ENCODE data around the gene NDUFS3.
"Not testable (repeated sequence)": the region's sequence is repeated elsewhere in the genome, so short reads cannot be mapped to it uniquely, and the experiment has no call there.

NDUFS3 gene

DNA sequence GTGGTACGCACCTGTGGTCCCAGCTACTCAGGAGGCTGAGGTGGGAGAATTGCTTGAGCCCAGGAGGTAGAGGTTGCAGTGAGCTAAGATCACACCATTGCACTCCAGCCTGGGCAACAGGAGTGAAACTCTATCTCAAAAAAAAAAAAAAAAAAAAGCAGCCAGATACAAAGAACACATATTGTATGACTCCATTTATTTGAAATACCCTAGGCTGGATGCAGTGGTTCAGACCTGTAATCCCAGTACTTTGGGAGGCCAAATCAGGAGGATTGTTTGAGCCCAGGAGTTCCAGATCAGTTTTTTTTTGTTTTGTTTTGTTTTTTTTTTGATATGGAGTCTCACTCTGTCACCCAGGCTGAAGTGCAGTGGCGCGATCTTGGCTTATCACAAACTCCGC is 16.5 kb upstream of the NDUFS3 start:
- DNase-seq, result not testable (repeated sequence)

DNA sequence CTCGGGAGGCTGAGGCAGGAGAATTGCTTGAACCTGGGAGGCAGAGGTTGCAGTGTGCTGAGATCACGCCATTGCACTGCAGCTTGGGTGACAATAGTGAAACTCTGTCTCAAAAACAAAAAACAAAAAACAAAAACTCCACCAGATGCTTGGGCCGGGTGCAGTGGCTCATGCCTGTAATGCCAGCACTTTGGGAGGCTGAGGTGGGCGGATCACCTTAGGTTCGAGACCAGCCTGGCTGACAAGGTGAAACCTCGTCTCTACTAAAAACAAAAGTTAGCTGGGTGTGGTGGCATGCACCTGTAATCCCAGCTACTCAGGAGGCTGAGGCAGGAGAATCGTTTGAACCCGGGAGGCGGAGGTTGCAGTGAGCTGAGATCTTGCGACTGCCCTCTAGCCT is 14.5 kb upstream of the NDUFS3 start:
- not testable (repeated sequence) for DNase-seq

DNA sequence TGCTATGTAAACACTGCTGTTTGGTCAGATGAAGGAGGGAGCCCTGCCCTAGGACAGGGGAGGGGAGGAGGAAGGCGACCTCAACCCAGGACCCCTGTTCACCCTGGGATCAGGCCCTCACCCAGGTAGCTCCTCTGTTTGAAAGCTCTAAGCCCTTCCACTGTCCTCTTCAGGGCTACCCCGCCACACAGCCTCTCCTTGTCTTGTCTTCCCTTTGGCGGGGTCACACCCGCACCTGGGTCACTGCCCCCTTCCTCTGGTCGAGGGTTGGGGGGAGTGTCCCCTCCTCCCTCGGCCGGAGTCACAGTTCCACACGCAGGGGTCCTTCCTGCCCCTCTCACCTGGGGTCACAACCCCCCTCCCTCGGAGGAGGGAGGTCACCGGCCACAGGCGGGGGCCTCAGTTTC is 13.9 kb upstream of the NDUFS3 start:
- DNase-seq, result no peak

DNA sequence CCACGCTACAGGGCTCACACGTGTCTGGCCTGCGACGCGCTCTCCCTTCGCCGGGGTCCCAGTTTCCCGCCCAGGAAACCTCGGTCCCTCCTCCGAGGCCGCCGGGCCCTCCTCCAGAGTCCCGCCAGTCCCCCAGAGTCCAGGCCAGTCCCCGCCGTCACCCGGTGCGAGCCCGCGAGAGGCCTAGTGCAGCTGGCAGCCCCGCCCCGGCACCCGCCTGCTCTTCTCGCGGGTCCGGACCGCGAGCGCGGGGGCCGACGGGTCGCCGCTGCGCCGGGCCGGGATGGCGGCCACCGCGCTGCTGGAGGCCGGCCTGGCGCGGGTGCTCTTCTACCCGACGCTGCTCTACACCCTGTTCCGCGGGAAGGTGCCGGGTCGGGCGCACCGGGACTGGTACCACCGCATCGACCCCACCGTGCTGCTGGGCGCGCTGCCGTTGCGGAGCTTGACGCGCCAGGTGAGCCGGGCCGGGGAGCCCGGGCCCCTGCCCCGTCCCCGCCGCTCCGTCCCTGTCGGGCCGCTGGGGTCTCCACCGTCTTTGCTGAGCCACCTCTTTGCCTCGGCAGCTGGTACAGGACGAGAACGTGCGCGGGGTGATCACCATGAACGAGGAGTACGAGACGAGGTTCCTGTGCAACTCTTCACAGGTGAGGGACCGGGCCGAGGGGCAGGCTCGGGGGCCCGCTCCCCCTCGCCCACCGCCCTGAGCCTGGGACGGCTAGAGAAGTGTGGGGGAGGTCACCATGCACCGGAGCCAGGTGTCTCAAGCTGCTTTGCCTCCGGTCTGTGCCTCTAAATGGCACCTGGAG is 13.3 kb upstream of the NDUFS3 start, which contains the start of gene PTPMT1:
Gene PTPMT1 (plus strand): TSS at position 260 of the 809 bp plus-strand sequence. CDS start 24 bp downstream, at position 284.
- peak; percentile 16 for DNase-seq

DNA sequence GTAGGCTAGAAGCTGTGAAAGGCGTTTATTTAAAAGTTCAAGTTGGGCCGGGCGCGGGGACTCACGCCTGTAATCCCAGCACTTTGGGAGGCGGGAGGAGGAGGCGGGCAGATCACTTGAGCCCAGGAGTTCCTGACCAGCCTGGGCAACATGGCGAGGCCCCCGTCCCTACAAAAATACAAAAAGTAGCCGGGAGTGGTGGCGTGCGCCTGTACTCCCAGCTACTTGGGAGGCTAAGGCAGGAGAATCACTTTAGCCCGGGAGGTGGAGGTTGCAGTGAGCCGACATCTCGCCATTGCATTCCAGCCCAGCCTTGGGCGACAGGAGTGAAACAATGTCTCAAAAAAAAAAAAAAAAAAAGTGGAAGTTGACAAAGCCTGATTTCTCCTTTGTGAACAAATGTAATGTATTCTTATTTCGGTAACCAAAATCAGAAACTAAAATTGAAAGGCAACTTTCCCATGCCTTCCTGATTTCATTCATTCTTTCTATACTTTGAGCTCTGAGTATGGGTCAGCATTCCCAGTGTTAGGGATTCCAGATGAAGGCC is 12.7 kb upstream of the NDUFS3 start:
- DNase-seq, result no peak

DNA sequence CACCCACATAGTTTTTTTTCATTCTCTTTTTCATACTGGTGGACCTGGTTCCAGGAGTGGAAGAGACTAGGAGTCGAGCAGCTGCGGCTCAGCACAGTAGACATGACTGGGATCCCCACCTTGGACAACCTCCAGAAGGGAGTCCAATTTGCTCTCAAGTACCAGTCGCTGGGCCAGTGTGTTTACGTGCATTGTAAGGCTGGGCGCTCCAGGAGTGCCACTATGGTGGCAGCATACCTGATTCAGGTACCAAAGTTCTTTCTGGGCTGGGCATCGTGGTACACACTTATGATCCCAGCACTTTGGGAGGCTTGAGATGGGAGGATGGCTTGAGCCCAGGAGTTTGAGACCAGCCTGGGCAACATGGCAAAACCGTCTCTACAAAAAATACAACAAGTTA is 9.2 kb upstream of the NDUFS3 start:
- no peak for DNase-seq

DNA sequence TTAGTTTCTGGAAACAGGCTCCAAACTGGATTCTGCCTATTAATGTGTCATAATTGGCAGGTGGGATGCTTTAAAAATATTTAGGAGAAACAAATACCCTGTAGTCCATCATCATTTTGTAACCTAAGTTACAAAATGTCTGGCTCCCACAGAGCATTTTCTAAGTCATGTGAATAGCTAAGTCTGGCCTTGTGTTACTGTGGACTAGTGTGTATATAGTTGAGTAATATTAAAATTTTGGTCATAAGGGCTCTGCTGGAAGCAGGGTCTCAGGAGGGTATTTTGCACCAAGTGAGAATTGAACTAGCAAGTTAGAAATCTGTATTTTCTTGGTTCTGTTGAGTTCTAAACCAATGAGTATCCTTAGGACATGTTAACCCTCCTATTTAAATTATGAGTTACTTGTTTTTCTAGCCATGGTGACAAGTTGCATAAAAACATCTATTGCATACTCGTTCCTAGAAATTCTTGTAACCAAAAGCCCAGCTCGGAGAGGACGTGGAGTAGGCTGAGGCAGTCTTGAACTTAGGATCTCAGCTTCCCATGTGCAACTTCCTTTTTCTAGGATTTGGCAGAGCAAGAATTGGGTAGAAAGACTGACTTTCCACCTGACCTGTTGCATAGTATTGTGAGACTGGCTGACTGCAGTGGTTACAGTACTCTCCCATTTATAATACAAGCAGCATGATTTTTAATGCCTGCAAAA is 8.1 kb upstream of the NDUFS3 start:
- no peak for DNase-seq

DNA sequence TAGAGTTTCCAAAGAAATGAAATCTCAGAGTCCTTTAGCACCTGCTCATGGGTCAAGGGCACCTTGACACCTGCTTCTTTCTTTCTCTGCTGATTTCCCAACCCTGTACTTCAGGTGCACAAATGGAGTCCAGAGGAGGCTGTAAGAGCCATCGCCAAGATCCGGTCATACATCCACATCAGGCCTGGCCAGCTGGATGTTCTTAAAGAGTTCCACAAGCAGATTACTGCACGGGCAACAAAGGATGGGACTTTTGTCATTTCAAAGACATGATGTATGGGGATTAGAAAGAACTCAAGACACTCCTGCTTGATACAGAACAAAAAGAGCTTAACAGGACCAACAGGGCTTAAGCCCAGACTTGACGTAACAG is 7.5 kb upstream of the NDUFS3 start:
- DNase-seq, result no peak

DNA sequence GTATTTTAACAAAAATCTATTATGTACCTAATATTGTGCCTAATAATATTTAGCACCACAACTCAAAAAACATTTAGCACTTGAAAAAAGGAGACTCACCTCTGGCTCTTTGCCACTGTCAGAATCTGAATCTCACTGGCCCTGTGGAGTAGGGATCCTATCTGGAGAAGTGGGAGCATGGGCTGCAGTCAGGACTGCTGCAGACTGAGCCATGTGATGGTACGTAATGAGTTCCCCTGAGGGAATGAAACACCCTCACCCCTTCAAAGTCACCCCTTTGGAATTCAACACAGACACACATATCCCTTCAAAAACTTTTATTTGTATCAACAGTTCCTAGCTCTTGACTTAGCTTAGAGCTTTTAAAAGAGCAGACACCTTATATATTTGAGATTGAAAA is 7.0 kb upstream of the NDUFS3 start:
- DNase-seq, result no peak

DNA sequence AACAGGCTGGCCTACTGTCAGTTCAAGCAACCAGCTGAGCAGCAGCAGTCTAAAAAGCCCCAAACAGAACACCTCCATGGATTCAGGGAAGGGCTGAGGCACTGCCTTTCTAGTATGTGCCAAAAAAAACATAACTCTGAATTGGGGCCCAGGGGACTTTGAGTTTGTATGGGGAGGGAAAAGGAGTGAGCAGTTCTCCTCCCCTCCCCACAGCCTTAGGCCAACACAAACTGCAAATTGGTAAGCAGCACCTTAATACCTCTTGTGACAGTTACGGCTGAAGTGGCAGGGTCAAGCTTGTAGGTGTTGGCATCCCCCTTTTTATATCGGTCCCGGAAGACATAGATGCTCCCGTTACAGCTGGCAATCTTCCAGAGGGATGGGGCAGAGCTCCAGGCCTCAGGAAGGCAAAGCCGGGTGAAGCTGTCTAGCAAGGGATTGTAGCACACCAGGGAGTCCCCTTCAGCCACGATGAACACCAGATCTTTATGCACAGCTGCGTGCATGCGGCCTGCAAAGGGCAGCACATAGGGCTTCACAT is 6.1 kb upstream of the NDUFS3 start:
- no peak for DNase-seq

DNA sequence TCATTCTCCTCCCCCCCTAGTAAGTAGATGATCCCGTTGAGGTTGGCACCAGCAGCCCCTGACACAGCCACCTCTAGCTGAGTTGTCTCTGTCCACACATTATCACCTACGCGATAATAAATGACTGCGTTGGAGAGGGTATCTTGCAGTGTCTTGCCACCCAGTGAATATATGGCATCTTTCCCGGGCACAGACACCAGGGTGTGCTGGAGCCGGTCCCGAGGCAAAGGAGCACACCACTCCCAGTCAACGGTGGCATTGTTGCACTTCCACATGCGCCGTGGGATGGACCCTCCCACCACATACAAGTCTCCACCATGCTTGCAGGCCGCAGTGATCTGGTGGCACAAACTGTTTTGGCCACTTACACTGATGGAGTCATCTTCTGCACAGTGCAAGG is 5.6 kb upstream of the NDUFS3 start:
- DNase-seq, result no peak

DNA sequence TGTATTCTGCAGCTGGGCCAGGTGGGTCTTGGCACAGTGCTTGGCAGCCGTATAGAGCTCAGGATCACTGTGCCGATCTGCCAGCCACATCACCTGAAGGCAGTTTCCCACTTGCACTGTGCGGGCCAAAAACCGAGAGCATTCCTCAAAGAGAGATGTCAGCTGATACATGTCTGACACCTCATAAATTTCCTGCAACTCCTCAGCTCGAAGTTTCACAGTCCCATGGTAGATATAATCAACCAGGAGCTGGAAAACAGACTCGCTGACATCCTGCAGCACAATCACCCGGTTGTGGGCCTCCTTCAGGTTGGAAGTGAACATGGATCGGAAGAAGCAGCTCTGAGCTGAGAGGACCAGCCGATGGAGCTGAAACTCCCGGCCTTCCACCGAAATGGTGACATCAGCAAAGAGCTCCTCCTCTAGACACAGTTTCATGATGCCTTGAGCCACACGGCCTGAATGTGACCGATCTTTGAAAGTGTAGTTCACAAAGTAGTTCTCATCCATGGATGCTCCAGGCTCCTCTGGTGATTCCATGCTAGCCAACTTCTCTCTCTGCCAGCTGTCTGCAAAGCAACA is 1.3 kb upstream of the NDUFS3 start:
- DNase-seq, result no peak

DNA sequence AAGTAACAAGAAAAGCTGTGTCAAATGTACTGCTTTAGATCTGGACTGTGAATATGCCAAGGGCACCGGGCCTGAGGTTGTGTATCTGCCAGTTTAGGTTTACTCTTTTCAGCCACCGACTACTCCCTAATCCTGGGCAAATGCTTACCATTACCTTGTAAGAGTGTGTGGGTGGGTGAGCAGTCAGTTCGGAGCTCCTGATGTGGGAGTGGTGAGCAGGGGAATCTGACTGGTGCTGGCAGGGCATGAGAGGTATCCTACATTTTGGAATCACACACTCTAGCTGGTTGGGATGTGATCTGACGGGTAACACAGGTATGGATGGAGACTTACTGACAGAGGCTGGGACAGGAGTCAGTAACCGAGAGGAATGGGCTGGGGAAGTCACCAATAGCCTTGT is 5.0 kb downstream of the NDUFS3 start:
- DNase-seq, result no peak

DNA sequence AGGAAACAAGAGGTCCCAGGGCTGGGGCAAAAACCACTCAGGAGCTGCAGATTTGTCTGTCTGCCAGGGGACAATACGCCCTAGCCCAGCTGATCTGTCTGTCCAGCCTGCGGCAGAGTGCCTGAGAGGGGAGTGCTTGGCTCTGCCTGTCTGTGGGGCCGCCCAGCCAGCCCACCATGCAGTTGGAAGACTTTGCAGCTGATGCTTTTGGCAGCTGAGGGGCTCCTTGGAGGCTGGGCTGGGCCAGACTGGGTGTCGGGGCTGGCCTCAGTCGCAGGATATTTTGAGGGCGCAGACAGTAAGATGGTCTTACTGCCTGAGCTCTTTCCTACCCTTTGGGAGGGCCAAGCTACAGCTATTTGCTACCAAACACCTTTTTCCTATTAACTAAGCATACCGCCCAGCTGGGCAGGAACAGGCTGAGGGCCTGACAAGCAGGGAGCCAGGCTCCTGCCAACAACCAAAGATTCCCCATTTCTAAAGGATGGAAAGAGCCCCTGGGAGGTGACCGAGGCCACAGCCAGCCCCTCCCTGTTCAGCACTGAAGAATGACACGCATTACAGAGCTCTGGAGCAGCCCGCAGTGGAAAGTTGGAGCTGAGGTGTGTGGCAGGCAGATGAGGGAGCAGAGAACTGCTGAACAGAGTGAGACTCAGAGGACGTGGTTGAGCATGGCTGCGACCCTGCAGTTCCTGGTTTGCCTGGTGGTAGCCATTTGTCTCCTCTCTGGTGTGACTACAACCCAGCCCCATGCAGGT is 7.4 kb downstream of the NDUFS3 start, which contains the start of gene FAM180B:
Gene FAM180B (plus strand): TSS at position 581 of the 758 bp plus-strand sequence. CDS start 91 bp downstream, at position 672.
- DNase-seq, result no peak

DNA sequence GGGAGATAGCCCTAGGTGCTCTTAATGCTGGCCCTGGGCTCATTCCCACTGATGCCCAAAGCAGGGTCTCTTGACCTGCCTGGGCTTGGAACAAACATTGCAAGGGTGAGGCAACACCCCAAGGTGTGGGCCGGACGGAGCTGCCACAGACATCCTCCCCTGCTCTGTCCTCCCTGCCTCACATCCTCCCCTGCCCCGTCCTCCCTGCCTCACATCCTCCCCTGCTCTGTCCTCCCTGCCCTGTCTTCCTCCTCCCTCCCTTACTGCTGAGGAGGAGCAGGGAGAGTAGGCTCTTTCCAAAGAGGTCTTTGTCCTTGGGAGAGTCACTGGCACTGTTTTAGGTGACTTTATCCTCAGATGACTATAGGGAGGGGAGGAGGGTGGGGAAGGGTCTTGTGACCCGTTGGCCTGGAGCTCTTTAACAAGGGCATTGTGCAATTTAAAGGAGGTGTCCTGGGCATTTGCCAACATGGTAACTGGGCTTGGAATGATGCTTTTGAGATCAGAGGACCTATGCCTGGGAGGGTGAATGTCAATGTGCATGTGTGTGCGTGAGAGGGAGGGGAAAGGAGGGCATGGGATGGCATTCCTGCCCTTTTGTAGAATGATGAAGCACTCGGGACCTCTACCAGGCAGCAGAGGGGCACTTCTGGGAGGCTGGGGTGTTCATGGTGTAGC is 8.3 kb downstream of the NDUFS3 start:
- DNase-seq, result no peak

DNA sequence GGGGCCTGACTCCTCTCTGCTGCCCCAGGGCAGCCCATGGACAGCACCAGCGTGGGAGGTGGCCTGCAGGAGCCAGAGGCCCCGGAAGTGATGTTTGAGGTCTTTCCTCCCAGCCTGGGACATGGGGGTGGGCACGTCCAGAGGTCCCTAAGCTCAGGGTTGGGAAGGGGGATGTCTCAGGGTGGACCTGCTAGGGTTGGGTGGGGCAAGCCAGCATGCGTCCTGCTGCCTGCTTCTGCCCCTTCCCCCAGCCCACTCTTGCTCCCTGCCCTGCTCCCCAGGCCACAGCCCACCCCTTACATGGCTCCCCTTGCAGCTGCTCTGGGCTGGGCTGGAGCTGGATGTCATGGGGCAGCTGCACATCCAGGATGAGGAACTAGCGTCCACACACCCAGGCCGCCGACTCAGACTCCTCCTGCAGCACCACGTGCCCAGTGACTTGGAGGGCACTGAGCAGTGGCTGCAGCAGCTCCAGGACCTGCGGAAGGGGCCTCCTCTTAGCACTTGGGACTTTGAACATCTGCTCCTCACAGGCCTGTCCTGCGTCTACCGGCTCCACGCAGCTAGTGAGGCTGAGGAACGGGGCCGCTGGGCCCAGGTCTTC is 9.0 kb downstream of the NDUFS3 start:
- no peak for DNase-seq

DNA sequence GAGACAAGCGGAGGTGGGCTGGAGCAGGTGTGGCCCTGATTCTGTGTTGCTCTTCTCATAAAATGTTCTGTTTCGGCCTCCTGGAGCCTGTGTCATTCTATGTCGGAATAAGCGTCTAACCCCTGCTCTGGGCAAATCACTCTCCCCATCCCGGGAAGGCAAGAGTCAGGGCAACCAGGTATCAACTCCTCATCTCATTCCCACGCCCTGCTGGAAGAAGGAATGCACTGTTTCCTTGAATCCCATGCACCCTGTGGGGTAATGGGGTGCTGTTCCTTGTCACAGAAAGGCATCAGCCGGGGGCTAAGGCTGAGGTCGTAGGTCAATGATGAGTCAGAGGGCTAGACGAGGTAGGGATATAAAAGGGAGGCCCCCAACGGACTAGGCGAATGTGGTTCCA is 10.2 kb downstream of the NDUFS3 start:
- DNase-seq, result no peak

DNA sequence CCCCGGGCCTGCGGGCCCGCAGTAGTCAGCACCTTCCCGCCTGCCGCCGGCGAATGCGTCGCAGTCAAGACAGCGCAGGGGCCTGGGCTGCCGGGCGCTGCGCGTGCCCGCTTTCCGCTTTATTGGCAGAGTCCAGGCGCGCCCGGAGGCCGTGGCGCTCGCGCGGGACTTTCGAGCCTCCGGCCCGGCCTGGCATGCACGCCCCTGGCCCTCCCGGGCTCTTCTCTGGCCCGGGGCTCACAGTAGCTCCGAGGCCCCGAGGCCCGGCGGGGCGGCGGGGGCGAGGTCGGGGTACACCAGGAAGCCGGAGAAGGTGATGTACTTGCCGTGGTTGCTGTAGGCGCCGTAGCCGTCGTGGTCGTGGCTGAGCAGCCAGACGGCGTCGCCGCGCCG is 10.7 kb downstream of the NDUFS3 start:
- DNase-seq, result no peak

DNA sequence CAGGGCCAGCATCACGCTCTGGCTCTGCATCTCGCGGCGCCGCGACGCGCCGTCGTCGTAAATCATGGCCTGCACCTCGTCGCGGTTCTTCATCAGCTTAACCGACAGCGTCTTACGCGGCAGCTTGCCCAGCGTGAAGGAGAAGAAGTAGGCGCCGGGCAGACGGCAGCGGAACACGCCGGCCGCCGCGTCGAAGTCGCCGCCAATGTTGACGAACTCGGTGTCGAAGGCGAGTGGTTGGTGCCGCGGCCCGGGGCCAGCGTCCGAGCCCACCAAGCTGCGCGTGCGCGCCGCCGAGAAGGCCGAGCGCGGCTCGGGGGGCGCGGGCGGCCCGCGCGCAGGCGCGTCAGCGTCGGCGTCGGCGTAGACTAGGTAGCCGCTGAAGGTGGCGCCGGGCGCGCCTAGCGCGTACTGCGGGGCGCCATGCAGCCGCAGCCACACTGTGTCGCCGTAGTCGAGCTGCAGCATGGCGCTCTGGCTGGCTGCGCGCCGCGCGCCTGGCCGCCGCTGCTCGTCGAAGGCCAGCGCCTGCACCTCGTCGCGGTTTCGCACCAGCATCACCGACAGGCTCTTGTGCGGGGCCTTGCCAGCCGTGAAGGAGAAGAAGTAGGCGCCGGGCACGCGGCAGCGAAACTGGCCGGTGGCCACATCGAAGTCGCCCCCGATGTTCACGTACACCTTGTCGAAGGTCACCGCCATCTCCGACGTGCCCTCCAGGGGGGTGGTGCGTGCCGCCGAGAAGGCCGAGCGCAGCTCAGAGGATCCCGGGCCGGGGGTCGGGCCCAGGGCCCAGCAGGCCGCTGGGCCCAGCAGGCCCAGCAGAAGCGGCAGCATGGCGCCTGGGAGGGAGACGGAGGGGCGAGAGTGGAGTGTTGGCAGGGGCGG is 11.3 kb downstream of the NDUFS3 start:
- DNase-seq, result no peak

DNA sequence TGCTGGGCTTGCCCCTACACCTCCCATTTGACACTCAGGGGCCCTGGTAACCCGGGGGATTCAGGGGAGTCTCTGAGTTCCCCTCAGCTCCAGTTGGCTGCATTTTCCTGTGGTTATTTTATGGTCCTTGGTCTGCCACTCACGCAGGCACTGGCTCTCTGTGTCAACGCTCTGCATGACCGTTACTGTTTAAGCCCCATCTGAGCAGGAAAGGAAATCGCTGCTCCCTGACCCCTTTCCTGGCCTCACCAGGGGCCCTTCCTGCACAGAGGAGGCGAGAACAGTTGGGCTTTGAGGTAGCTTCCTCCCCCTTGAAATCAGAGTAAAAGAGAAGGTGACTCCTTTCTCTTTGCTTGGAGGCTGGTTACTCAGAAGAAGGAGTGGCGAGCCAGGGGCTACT is 12.9 kb downstream of the NDUFS3 start:
- DNase-seq, result no peak

DNA sequence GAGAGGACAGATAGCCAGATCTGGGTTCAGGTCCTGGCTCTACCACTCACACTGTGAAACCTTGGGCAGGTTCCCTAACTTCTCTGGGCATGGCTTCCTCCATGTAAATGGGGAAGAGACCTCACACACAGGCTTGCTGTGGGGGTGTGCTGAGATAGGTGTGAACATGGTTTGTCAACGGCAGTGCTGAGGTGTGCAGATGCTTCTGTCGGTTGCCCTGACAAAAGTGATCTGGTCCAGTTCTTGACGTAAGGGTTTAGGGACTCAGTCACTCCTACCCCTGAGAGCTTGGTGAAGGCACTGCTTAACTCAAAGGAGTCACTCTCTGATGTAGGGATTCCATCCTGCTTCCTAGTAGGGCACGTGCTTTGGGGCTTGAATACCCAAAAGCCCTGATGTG is 13.4 kb downstream of the NDUFS3 start:
- no peak for DNase-seq

All from kidney glomerular epithelial cell (primary cell).